Spleen (tissue), 7 donors: ENCODE results near the gene MYH7B.

ENCODE experiments used
- POLR2A ChIP-seq, 3 donors: fragments of 450-650 bp; IDR thresholded peaks; one replicate each; pipeline ENCODE4 v1.5.1; 2017; ENCODE audit warnings: antibody characterized with exemption in 3 of 3, mild to moderate bottlenecking in 1 of 3
- POLR2AphosphoS5 ChIP-seq, 3 donors: sonication (generic); formaldehyde crosslinking; IDR thresholded peaks; one replicate each; pipeline ENCODE4 v1.5.1; 2017; ENCODE audit warnings: antibody characterized with exemption in 3 of 3
- TF ChIP-seq, protein P1 (sequence below), 11 experiments: fragments of 200-600 bp in 7 of 11; fragments of 450-650 bp in 4 of 11; sonication (generic) in 4 of 11; IDR thresholded peaks in 8 of 11; conservative IDR thresholded peaks in 3 of 11; 1 replicate in 7 of 11; 2 replicates in 4 of 11; pipeline versions ENCODE4 v1.4.0 to v1.8.0; 2016 to 2021; ENCODE audit warnings: antibody characterized with exemption in 11 of 11, inconsistent platforms in 4 of 11, mild to moderate bottlenecking in 1 of 11
- donor health status: DM: no; HTN: no; CAD: no; lungs with moderate emphysema.
- donor health status: DM: no; HTN: no; CAD: no.
- donor health status: DM: no; HTN: no; CAD: no.

GRCh38 chr20:34996243-34997028, 40.8 kb downstream of the MYH7B start:
- TF ChIP-seq, protein P1, sequence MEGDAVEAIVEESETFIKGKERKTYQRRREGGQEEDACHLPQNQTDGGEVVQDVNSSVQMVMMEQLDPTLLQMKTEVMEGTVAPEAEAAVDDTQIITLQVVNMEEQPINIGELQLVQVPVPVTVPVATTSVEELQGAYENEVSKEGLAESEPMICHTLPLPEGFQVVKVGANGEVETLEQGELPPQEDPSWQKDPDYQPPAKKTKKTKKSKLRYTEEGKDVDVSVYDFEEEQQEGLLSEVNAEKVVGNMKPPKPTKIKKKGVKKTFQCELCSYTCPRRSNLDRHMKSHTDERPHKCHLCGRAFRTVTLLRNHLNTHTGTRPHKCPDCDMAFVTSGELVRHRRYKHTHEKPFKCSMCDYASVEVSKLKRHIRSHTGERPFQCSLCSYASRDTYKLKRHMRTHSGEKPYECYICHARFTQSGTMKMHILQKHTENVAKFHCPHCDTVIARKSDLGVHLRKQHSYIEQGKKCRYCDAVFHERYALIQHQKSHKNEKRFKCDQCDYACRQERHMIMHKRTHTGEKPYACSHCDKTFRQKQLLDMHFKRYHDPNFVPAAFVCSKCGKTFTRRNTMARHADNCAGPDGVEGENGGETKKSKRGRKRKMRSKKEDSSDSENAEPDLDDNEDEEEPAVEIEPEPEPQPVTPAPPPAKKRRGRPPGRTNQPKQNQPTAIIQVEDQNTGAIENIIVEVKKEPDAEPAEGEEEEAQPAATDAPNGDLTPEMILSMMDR (IDR thresholded peaks at IDR 0.05 in 8 of 11, conservative IDR thresholded peaks at IDR 0.05 in 3 of 11): no peak
- peak; percentile 2 to 52 (median 23) for TF ChIP-seq POLR2AphosphoS5 (IDR thresholded peaks at IDR 0.05)
- no peak for TF ChIP-seq POLR2A (IDR thresholded peaks at IDR 0.05)
